Panc1 (cell line): ENCODE measurements around the gene GSTM1. TPM values are rescaled to one million over a fixed set of nuclear protein-coding genes. Genes with fewer than 3 reads are reported as not detected.
A peak's percentile ranks its signal among the peaks of the same experiment; 100 is the strongest.

Experiments used
- ATAC-seq: fragments of 200-7000 bp; cut with Tn5 transposase; 2 replicates; pipeline ENCODE4 v1.9.1; 2020; ENCODE audit warnings: mild to moderate bottlenecking, moderate library complexity
- BruUV-seq: library from RNA; stranded (reverse); fragments of 400-500 nt; replicated peaks from 2 replicates; lab custom pipeline; 2021; lab: Mats Ljungman, UMichigan
- CTCF ChIA-PET: fragments of 300-600 bp; sonication (Branson Sonifier 250); formaldehyde crosslinking; loops from one replicate; lab custom pipeline; 2022; ENCODE audit warnings: antibody characterized with exemption; lab: Charles Lee
- POLR2A ChIA-PET: fragments of 300-600 bp; sonication (Branson Sonifier 250); formaldehyde crosslinking; loops from one replicate; lab custom pipeline; 2022; ENCODE audit warnings: antibody characterized with exemption; lab: Charles Lee
- DNase-seq: peaks from one replicate; pipeline ENCODE4 v3.0.0-alpha.2; 2010; ENCODE audit warnings: low read depth, low spot score
- H3K27ac ChIP-seq: 2 replicates; pipeline ENCODE4 v1.5.1; 2011; ENCODE audit warnings: mild to moderate bottlenecking, low read length, inconsistent platforms
- H3K27me3 ChIP-seq: fragments of 200-500 bp; sonication (Bioruptor generic); 2 replicates; pipeline ENCODE4 v1.6.0; 2014; ENCODE audit warnings: low read length, inconsistent platforms; ENCODE audit not compliant: control insufficient read depth, insufficient read depth
- H3K36me3 ChIP-seq: fragments of 200-500 bp; sonication (Bioruptor generic); 2 replicates; pipeline ENCODE4 v1.5.1; 2014; ENCODE audit warnings: inconsistent platforms, mild to moderate bottlenecking, low read length, moderate library complexity; ENCODE audit not compliant: control insufficient read depth, insufficient read depth
- H3K4me1 ChIP-seq: 2 replicates; pipeline ENCODE4 v1.5.1; 2011; ENCODE audit warnings: inconsistent platforms, mild to moderate bottlenecking, low read length, moderate library complexity; ENCODE audit not compliant: control insufficient read depth, insufficient read depth
- H3K4me3 ChIP-seq, 2 experiments: 2 replicates each; pipeline ENCODE4 v1.5.1; 2011 to 2012; ENCODE audit warnings: low read depth in 2 of 2, low read length in 2 of 2, mild to moderate bottlenecking in 2 of 2, inconsistent platforms in 1 of 2, moderate library complexity in 1 of 2
- H3K9me3 ChIP-seq: fragments of 200-500 bp; sonication (Bioruptor generic); 2 replicates; pipeline ENCODE4 v1.5.1; 2014; ENCODE audit warnings: low read depth, mild to moderate bottlenecking, inconsistent platforms, low read length, moderate library complexity; ENCODE audit not compliant: control insufficient read depth, insufficient read depth
- POLR2AphosphoS5 ChIP-seq: IDR thresholded peaks from 2 replicates; pipeline ENCODE4 v1.6.1; 2012; ENCODE audit warnings: mild to moderate bottlenecking, low read depth, low read length, moderate library complexity
- SIN3A ChIP-seq: IDR thresholded peaks from 2 replicates; pipeline ENCODE4 v1.6.1; 2012; ENCODE audit warnings: low read depth, mild to moderate bottlenecking, low read length, moderate library complexity, borderline replicate concordance; ENCODE audit not compliant: insufficient read depth
- TCF7L2 ChIP-seq: IDR thresholded peaks from 2 replicates; pipeline ENCODE4 v1.6.1; 2011; ENCODE audit warnings: mild to moderate bottlenecking, low read depth, low read length, inconsistent platforms
- in situ Hi-C: cut with HindIII; loops from 2 replicates; pipeline ENCODE4 v1.10.0; 2016; ENCODE audit warnings: low sequenced_read_pairs, low pct_unique_long_range_greater_than_20kb
- intact Hi-C: fragments of 100-400 bp; cut with micrococcal nuclease; formaldehyde crosslinking; loops from one replicate; pipeline ENCODE4 v1.10.0; 2022; ENCODE audit not compliant: unreplicated experiment
- total RNA-seq: library from RNA; stranded (reverse); gene quantifications from one replicate; pipeline ENCODE4 v1.2.1, GENCODE V29; 2021; ENCODE audit not compliant: unreplicated experiment
- TF ChIP-seq, protein P1 (sequence below), 2 experiments: IDR thresholded peaks; 2 replicates each; pipeline ENCODE4 v1.6.1; 2011 to 2012; ENCODE audit warnings: low read depth in 2 of 2, control low read depth in 1 of 2, low read length in 1 of 2, mild to moderate bottlenecking in 1 of 2, moderate library complexity in 1 of 2; ENCODE audit not compliant: insufficient read depth in 1 of 2
- TF ChIP-seq, protein P2 (sequence below): fragments of 450-650 bp; IDR thresholded peaks from 2 replicates; pipeline ENCODE4 v1.5.1; 2017; ENCODE audit warnings: mild to moderate bottlenecking

GSTM1 gene
- total RNA-seq, 1 experiment from 2014 or later, result not detected

DNA sequence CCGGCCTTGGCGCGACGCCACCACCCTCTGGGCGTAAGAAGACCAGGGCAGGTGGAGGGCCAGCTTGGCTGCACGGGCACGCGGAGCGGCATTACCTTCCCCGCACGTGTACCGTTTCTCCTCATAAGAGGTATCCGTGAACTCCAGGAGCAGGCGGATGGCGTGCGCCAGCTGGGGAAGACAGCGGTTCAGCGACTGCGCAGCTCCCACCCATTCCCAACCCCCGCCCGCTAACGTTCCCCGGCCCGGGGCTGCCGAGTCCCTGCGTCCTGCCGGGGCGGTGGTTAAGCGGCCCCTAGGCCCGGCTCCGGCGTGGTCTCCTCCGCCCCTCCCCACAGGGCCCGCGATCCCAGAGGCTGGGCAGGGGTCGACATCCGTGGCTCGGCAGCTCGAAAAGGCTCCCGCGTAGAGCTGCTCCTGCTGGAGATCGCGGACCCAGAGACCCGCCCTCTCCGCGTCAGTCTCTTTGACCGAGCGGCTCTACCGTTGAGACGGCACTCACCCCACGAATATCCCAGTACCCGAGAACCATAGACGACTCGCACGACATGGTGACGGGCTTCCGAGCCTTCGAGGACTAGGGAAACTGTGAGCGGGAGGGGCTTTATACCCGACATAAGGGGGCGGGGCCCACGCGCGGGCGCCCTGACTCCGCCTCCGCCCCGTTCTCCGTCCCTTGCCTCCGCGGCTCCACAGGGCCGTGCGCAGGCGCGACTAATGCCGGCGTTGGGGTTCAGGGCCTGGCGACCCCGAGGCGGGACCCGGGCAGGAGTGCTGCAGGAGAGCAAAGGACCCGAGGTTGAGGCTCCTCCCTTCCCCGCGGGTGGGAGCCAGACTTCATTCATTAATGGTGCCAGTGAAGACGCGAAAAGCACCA is 52.4 kb downstream of the GSTM1 start:
- BruUV-seq, result no TSS peak
- intact Hi-C loops (no loop called here), in situ Hi-C loops (no loop called here)
- POLR2A ChIA-PET, result interaction anchor here (0.7 kb wide), 1 partner anchor 113 kb away, joined by 3 read pairs; no protein-coding TSS in a partner anchor
- H3K27me3 ChIP-seq, result no peaks in the 10 kb centered on the region
- no peaks in the 10 kb centered on the region for H3K36me3 ChIP-seq
- peak; percentile 73 for TF ChIP-seq POLR2AphosphoS5
- TF ChIP-seq, protein P1, sequence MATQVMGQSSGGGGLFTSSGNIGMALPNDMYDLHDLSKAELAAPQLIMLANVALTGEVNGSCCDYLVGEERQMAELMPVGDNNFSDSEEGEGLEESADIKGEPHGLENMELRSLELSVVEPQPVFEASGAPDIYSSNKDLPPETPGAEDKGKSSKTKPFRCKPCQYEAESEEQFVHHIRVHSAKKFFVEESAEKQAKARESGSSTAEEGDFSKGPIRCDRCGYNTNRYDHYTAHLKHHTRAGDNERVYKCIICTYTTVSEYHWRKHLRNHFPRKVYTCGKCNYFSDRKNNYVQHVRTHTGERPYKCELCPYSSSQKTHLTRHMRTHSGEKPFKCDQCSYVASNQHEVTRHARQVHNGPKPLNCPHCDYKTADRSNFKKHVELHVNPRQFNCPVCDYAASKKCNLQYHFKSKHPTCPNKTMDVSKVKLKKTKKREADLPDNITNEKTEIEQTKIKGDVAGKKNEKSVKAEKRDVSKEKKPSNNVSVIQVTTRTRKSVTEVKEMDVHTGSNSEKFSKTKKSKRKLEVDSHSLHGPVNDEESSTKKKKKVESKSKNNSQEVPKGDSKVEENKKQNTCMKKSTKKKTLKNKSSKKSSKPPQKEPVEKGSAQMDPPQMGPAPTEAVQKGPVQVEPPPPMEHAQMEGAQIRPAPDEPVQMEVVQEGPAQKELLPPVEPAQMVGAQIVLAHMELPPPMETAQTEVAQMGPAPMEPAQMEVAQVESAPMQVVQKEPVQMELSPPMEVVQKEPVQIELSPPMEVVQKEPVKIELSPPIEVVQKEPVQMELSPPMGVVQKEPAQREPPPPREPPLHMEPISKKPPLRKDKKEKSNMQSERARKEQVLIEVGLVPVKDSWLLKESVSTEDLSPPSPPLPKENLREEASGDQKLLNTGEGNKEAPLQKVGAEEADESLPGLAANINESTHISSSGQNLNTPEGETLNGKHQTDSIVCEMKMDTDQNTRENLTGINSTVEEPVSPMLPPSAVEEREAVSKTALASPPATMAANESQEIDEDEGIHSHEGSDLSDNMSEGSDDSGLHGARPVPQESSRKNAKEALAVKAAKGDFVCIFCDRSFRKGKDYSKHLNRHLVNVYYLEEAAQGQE (IDR thresholded peaks at IDR 0.05; ENCODE audit: insufficient read depth in 1 of 2, low read depth in 2 of 2, low read length in 1 of 2), result no peak
- TF ChIP-seq TCF7L2, result no peak
- ATAC-seq, result peak; percentile 96
- DNase-seq, result no peak
- H3K27ac ChIP-seq, result peak overlapping the region; percentile 76
- no peaks in the 10 kb centered on the region for H3K9me3 ChIP-seq
- H3K4me1 ChIP-seq, result peaks cover 3% of the 10 kb centered on the region; the same call in 1 of the 2 replicates
- H3K4me3 ChIP-seq, result peak overlapping the region; percentile 73 to 75
- CTCF ChIA-PET, result no interaction called here

DNA sequence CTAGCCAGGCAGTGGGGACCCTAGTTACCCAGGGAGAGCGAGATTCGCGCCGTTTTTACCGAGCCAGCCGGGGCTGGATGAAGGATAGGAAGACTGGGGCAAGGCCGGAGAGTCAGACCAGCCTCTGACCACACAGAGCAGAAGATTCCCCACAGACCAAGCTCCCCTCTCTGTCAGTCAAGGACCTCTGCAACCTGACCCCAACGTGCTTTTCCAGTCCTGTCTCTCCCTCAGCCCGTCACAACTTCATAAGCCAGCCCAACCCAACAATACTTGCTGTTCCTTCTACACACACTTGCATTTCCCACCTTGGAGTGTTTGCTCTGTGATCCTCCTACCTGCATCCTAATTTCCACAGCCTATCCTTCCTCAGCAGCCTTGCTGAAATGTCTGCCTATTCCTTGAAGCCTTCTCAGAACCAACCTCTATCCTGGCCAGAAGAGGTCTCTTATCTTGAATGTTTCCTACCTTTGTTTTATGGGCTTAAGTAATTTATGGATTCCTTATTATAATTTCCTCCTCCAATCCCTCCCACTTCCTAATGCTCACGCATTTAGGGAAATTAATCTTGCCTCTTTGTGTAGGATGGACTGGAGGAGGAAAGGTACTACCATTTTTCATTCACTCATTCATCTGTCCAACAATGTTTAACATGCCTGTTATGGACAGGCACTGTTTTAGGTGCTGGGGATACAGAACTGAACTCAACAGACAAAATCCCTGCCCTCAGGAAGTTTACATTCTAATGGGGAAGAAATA is 53.2 kb downstream of the GSTM1 start, which contains the start of gene GSTM3:
Gene GSTM3 (minus strand): TSS at position 424 of the 759 bp plus-strand sequence. CDS start 751 bp downstream, outside the sequence.
- Histone ChIP-seq H3K36me3 (no peaks in the 10 kb centered on the region), H3K4me1 (peaks cover 3% of the 10 kb centered on the region; the same call in 1 of the 2 replicates), H3K9me3 (no peaks in the 10 kb centered on the region), H3K4me3 (peak within 1 kb of the TSS; percentile 73 to 75), H3K27me3 (no peaks in the 10 kb centered on the region), H3K27ac (peak within 1 kb of the TSS; percentile 76)
- ChIA-PET POLR2A (no interaction called here), CTCF (no interaction called here)
- in situ Hi-C loops, result no loop called here
- TF ChIP-seq, protein P1 (IDR thresholded peaks at IDR 0.05; ENCODE audit: insufficient read depth in 1 of 2, low read depth in 2 of 2, low read length in 1 of 2), result no peak
- TF ChIP-seq SIN3A (no peak), POLR2AphosphoS5 (no peak), TCF7L2 (no peak)
- TF ChIP-seq, protein P2, sequence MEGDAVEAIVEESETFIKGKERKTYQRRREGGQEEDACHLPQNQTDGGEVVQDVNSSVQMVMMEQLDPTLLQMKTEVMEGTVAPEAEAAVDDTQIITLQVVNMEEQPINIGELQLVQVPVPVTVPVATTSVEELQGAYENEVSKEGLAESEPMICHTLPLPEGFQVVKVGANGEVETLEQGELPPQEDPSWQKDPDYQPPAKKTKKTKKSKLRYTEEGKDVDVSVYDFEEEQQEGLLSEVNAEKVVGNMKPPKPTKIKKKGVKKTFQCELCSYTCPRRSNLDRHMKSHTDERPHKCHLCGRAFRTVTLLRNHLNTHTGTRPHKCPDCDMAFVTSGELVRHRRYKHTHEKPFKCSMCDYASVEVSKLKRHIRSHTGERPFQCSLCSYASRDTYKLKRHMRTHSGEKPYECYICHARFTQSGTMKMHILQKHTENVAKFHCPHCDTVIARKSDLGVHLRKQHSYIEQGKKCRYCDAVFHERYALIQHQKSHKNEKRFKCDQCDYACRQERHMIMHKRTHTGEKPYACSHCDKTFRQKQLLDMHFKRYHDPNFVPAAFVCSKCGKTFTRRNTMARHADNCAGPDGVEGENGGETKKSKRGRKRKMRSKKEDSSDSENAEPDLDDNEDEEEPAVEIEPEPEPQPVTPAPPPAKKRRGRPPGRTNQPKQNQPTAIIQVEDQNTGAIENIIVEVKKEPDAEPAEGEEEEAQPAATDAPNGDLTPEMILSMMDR, result no peak; the same call in 1 of the 2 replicates
- ATAC-seq, result peak; percentile 60
- no TSS peak for BruUV-seq
- no peak for DNase-seq
- intact Hi-C loops, result no loop called here
